HUES6 (cell line): Measurements from ENCODE around the gene LRRC56.

Experiments used
- H3K27ac ChIP-seq: 2 replicates; pipeline ENCODE4 v1.7.0; 2013; ENCODE audit warnings: low read depth, mild to moderate bottlenecking, low read length, inconsistent platforms
- H3K27me3 ChIP-seq: 2 replicates; pipeline ENCODE4 v1.6.1; 2013; ENCODE audit warnings: low read length; ENCODE audit not compliant: control insufficient read depth, insufficient read depth
- H3K36me3 ChIP-seq: 2 replicates; pipeline ENCODE4 v1.6.1; 2013; ENCODE audit warnings: low read length; ENCODE audit not compliant: control insufficient read depth, insufficient read depth
- H3K4me1 ChIP-seq: 2 replicates; pipeline ENCODE4 v1.6.1; 2013; ENCODE audit warnings: low read length; ENCODE audit not compliant: control insufficient read depth, insufficient read depth
- H3K4me3 ChIP-seq: 2 replicates; pipeline ENCODE4 v1.5.1; 2013; ENCODE audit warnings: low read depth, low read length
- H3K9ac ChIP-seq: one replicate; pipeline ENCODE4 v1.6.1; 2013; ENCODE audit warnings: mild to moderate bottlenecking, low read length
- H3K9me3 ChIP-seq: 2 replicates; pipeline ENCODE4 v1.6.1; 2013; ENCODE audit warnings: low read depth, low read length; ENCODE audit not compliant: control insufficient read depth, insufficient read depth

LRRC56 gene

GRCh38 chr11:550021-550745 is 12.9 kb downstream of the LRRC56 start:
- H3K9me3 ChIP-seq = no peaks in the 10 kb centered on the region
- no peaks in the 10 kb centered on the region for H3K36me3 ChIP-seq
- peaks cover 1% of the 10 kb centered on the region; the same call in 1 of the 2 replicates for H3K27me3 ChIP-seq
- H3K4me1 ChIP-seq = no peaks in the 10 kb centered on the region; the same call in 1 of the 2 replicates
- H3K9ac ChIP-seq = no peak overlapping the region
- no peak overlapping the region for H3K27ac ChIP-seq
- H3K4me3 ChIP-seq = no peak overlapping the region

DNA sequence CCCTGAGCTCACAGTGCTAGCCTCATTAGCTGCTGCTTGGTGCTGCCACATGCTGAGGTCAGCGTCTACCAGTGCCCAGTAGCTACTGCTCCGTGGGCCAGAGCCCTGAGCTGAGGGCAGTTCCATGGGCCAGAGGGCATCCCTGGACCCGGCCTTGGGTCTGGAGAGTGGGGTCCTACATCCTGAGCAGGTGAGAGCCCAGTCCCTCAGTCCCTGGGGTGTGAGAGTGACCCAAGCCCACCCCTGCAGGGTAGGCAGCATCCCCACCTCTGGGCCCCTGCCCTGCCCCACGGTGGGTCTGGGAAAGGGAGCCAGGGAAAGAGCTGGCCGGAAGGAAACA is 13.4 kb downstream of the LRRC56 start:
- Histone ChIP-seq H3K36me3 (no peaks in the 10 kb centered on the region), H3K27ac (no peak overlapping the region), H3K4me3 (no peak overlapping the region), H3K9me3 (no peaks in the 10 kb centered on the region), H3K27me3 (peaks cover 6% of the 10 kb centered on the region), H3K4me1 (no peaks in the 10 kb centered on the region; the same call in 1 of the 2 replicates), H3K9ac (no peak overlapping the region)

GRCh38 chr11:551131-551530 is 13.8 kb downstream of the LRRC56 start:
- H3K9ac ChIP-seq = no peak overlapping the region
- H3K4me1 ChIP-seq = no peaks in the 10 kb centered on the region; the same call in 1 of the 2 replicates
- peaks cover 10% of the 10 kb centered on the region for H3K27me3 ChIP-seq
- H3K27ac ChIP-seq = no peak overlapping the region
- no peaks in the 10 kb centered on the region for H3K9me3 ChIP-seq
- H3K36me3 ChIP-seq = no peaks in the 10 kb centered on the region
- no peak overlapping the region for H3K4me3 ChIP-seq

DNA sequence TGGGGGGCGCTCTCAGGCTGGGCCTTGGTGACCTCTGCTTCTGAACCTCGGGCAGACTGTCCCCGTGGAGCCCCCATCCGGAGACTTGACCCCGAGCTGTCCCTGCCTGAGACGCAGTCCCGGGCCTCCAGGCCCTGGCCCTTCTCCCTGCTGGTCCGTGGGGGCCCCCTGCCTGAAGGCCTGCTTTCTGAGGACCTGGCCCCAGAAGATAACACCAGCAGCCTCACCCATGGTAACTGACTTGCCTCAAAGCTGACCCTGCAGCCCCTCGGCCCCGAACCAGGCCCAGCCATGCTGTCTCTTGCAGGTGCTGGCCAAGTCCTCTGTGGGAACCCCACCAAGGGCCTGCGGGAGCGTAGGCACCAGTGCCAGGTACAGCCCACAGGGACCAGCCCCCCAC is 14.3 kb downstream of the LRRC56 start:
- Histone ChIP-seq H3K4me3 (no peak overlapping the region), H3K27me3 (peaks cover 15% of the 10 kb centered on the region), H3K4me1 (peaks cover 2% of the 10 kb centered on the region; the same call in 1 of the 2 replicates), H3K9me3 (no peaks in the 10 kb centered on the region), H3K9ac (no peak overlapping the region), H3K36me3 (no peaks in the 10 kb centered on the region), H3K27ac (no peak overlapping the region)

DNA sequence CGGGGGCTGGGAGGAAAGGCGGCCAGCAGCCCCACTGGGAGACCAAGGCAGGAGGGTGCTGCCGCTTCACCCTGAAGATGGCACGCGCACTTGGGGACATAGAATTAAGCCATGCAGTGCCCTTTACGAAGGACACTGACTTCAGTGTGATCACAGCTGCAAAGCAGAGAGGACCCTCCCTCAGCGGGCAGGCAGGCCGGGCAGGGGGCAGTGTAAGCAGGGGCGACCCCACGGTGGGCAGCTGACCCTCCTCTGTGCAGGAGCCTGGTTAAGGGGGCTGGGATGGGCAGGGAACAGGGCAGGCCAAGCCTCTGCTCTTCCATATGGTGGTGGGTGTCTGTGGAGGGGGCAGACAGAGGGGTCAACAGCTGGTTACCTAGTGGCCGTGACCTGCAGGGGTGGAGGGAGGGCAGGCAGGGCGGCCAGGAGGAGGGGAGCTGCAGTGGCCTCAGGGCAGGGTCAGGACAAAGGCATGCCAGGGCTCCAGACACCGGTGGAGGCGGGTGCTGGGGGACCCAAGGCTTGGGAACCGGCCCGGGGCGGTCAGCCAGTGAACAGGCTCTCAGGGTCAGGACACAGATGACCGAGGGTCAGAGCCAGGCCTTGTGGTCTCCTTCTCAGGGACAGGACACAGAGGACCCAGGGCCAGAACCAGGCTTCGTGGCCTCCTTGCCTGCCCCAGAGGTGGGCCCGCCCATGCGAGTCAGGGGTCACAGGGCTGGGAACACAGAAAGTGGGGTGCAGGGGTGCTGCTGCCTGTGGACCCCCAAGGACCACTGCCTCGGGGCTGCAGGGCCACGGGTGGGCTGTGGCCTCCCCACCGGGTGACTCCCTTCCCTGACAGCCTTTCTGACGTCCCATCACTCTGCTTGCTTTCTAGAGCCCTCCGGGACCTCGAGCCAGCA is 16.0 kb downstream of the LRRC56 start:
- no peak overlapping the region for H3K27ac ChIP-seq
- peaks cover 10% of the 10 kb centered on the region; the same call in 1 of the 2 replicates for H3K4me1 ChIP-seq
- H3K9ac ChIP-seq = no peak overlapping the region
- no peak overlapping the region for H3K4me3 ChIP-seq
- no peaks in the 10 kb centered on the region for H3K36me3 ChIP-seq
- H3K27me3 ChIP-seq = peaks cover 32% of the 10 kb centered on the region
- no peaks in the 10 kb centered on the region for H3K9me3 ChIP-seq

DNA sequence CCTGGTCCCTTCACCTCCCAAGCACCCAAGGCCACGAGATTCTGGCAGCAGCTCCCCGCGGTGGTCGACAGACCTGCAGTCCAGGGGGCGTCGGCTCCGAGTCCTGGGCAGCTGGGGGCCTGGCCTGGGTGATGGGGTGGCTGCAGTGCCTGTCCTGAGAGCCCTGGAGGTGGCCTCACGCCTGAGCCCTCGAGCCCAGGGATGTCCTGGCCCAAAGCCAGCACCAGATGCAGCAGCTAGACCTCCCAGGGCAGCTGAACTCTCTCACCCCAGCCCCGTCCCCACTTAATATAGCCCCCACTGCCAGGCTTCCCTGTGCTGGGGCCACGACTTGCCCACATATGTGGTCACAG is 16.6 kb downstream of the LRRC56 start:
- no peak overlapping the region for H3K9ac ChIP-seq
- H3K36me3 ChIP-seq = no peaks in the 10 kb centered on the region
- H3K9me3 ChIP-seq = no peaks in the 10 kb centered on the region
- no peak overlapping the region for H3K27ac ChIP-seq
- no peak overlapping the region for H3K4me3 ChIP-seq
- H3K27me3 ChIP-seq = peaks cover 38% of the 10 kb centered on the region
- peaks cover 10% of the 10 kb centered on the region; the same call in 1 of the 2 replicates for H3K4me1 ChIP-seq

DNA sequence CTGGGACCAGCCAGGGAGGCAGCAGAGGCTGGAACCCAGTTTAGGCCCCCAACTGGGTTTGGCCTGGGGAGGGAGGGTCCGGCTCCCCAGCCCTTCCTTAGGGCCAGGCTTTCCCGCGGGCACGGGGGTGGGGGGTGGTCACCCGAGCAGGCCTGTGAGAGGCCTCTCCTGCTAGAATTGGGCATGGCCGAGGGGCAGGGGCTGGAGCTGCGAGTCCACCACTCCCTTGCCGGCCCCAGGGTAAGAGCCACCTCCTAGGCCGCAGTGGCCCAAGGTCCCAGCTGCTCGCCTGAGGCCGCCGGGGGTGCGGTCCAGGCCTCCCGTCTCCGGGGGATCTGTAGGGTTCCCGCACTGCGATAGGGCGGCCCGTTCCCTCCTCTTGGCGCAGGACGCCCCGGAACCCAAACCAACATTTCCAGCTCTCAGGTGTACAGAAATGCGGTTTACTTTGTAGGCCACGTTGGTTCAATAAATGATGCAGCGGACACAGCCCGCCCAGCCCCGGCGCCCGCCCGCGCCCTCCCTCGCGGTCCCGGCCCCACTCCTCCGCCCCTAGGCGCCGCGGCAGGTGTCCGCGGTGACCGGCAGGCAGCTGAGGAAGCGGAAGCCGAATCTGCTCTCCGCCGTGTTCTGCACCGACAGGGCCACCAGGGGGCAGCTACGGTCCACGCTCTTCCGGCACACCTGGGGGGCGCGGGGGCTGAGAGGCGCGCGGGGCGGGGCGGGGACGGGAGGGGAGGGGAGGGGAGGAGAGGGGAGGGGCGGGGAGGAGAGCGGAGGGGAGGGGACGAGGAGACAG is 17.3 kb downstream of the LRRC56 start:
- H3K27me3 ChIP-seq = peaks cover 40% of the 10 kb centered on the region
- H3K9ac ChIP-seq = no peak overlapping the region
- no peaks in the 10 kb centered on the region for H3K9me3 ChIP-seq
- peaks cover 10% of the 10 kb centered on the region; the same call in 1 of the 2 replicates for H3K4me1 ChIP-seq
- no peaks in the 10 kb centered on the region for H3K36me3 ChIP-seq
- peak overlapping the region; percentile 81 for H3K4me3 ChIP-seq
- H3K27ac ChIP-seq = no peak overlapping the region

DNA sequence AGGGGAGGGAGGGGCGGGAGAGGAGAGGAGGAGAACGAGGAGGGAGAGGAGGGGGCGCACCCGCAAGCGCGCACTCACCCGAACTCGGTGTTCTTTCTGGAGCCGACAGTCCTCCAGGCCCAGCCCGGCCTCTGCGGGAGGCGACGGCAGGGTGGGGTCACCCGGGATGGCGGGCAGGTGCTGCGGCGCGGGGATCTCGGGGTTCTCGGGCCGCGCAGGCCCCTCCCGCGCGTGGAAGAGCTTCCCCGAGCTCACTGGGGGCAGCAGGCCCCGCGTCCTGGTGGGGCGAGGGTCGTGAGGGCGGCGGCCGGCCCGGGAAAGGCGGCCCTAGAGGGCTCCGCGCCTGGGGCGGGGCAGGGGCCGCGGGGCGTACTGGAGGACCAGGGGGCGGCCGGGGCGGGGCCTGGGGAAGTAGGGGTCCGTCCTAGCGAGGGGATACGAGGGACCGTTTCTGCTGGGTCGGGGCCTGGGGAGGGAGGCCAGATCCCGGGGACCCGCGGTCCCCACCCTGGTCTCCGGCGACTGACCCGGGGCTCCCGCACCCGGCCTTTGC is 18.0 kb downstream of the LRRC56 start:
- Histone ChIP-seq H3K36me3 (no peaks in the 10 kb centered on the region), H3K9ac (no peak overlapping the region), H3K9me3 (no peaks in the 10 kb centered on the region), H3K27me3 (peaks cover 40% of the 10 kb centered on the region), H3K4me1 (peaks cover 15% of the 10 kb centered on the region), H3K27ac (no peak overlapping the region), H3K4me3 (peak overlapping the region; percentile 81)

DNA sequence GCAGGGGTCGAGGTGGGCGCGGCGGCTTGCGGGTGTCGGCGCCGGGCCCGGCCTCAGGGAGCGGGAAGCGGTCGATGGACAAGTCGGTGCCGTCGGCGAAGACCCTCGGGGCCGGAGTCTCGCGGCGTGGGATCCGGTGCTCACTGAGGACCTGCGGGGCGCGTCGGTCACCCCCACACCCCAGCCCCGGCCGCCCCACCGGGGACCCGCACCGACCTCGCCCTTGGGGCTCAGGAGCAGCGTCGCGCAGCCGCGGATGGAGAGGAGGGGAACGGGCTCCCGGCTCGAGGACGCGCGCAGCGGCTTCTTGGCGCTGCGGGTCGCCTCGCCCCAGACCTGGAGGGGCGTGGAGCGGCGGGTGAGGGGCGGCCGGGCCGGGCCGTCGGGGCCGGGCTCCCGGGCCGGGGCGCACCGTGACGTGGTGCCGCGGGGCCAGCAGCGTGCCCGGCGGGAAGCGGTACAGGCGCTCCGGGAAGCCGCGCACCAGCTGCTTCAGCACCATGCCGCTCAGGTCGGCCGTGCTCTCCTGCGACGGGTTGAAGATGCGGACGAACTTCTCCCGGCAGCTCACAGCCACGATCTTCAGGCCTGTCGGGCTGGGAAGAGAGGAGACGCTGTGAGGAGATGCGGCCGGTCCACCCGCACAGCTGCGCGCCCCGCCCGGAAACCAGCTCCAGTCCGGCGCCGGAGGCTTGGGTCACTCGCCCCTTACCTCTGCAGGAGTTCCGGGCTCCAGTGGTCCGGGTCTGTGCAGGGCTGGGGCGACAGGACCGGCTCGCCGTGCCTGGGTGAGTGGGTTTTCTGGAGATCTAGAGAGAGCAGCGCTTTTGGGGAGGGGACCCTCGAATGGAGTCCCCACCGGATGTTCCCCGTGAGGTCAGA is 18.7 kb downstream of the LRRC56 start:
- H3K9ac ChIP-seq = no peak overlapping the region
- peaks cover 40% of the 10 kb centered on the region for H3K27me3 ChIP-seq
- no peaks in the 10 kb centered on the region for H3K9me3 ChIP-seq
- H3K4me3 ChIP-seq = peak overlapping the region; percentile 81
- no peak overlapping the region for H3K27ac ChIP-seq
- peaks cover 15% of the 10 kb centered on the region for H3K4me1 ChIP-seq
- no peaks in the 10 kb centered on the region for H3K36me3 ChIP-seq

- Histone ChIP-seq H3K9ac (no peak overlapping the region), H3K4me3 (peak overlapping the region; percentile 81), H3K36me3 (no peaks in the 10 kb centered on the region), H3K27me3 (peaks cover 43% of the 10 kb centered on the region), H3K27ac (no peak overlapping the region), H3K9me3 (no peaks in the 10 kb centered on the region), H3K4me1 (peaks cover 17% of the 10 kb centered on the region)
Measured at GRCh38 chr11:556662-557256, 19.4 kb downstream of the LRRC56 start.
